Embryonic facial prominence (tissue), 1 donor: ENCODE results near the gene INO80D.
"Not testable (repeated sequence)": the region's sequence is repeated elsewhere in the genome, so short reads cannot be mapped to it uniquely, and the experiment has no call there.

Experiments
- DNase-seq: peaks from one replicate; pipeline ENCODE4 v3.0.0-alpha.2; 2016; ENCODE audit errors: extremely low spot score

INO80D gene

GRCh38 chr2:206085742-206086445 is at the start of gene INO80D:
Gene INO80D (minus strand): TSS chr2:206086174. CDS start chr2:206063016, 23,158 bp downstream.
- DNase-seq = peak; percentile 89

- DNase-seq = no peak
These were observed 41.7 kb upstream of the INO80D start for GRCh38 chr2:206127656-206128055.

- DNase-seq = no peak
These were observed 39.9 kb upstream of the INO80D start for GRCh38 chr2:206125901-206126300.

DNA sequence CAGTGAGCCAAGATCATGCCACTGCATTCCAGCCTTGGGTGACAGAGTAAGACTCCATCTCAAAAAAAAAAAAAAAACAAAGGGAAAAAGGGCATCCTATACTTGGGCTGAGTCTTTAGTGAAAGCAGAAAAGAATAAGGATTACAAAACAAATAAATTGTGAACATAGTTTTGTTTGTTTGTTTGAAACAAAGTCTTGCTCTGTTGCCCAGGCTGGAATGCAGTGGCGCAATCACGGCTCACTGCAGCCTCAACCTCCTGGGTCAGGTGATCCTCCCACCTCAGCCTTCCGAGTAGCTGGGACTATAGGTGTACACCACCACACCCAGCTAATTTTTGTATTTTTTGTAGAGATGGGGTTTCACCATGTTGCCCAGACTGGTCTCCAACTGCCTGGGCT is 36.6 kb upstream of the INO80D start:
- not testable (repeated sequence) for DNase-seq

GRCh38 chr2:206116278-206116677 is 30.3 kb upstream of the INO80D start:
- DNase-seq = no peak

DNA sequence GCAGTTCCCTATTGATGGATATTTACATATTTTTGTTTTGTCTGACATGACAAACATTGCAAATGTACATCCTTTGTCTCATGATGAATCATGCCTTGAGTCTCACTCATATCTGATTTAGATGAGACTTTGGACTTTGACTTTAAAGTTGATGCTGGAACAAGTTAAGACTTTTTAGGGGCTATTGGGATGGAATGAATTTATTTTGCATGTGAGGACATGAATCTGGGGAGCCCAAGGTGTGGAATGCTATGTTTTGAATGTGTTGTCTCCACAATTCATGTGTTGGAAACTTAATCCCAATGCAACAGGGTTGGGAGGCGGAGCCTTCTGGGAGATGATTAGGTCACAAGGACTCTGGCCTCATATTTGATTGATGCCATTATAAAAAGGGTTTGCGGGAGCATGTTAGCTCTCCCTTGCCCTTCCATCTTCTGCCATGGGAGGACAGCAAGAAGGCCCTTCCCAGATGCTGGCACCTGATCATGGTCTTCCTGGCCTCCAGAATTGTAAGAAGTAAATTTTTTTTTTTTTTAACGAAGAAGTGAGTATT is 29.1 kb upstream of the INO80D start:
- no peak for DNase-seq

GRCh38 chr2:206112846-206113547 is 27.0 kb upstream of the INO80D start:
- DNase-seq = no peak

- DNase-seq = no peak
These were observed 26.1 kb upstream of the INO80D start for GRCh38 chr2:206112108-206112507.

GRCh38 chr2:206108713-206109112 is 22.7 kb upstream of the INO80D start:
- DNase-seq = no peak

DNA sequence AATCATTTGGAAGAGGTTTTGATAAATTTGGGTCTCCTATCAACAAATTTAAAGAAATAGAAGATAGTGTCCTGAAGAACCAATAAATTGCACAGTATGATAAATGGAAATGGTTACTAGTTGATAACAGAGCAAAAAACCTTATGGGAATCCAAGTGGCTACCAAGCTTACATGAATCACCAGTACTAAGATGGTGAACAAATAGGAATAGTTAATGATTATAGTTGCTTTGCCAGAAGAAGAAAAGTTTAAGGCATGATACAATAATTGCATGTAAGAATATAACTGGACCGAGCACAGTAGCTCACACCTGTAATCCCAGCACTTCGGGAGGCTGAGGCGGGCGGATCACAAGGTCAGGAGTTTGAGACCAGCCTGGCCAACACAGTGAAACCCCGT is 19.6 kb upstream of the INO80D start:
- no peak for DNase-seq

GRCh38 chr2:206105038-206105437 is 19.1 kb upstream of the INO80D start:
- no peak for DNase-seq

DNA sequence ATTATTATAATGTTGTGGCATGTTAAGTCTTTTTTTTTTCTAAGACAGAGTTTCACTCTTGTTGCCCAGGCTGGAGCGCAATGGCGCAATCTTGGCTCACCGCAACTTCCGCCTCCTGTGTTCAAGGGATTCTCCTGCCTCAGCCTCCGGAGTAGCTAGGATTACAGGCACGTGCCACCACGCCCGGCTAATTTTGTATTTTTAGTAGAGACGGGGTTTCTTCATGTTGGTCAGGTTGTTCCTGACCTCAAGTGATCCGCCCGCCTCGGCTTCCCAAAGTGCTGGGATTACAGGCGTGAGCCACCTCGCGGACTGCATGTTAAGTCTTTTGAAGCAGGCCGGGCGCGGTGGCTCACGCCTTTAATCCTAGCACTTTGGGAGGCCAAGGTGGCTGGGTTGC is 12.9 kb upstream of the INO80D start:
- DNase-seq = not testable (repeated sequence)

- DNase-seq = no peak
These were observed 12.5 kb upstream of the INO80D start for GRCh38 chr2:206098471-206098870.

DNA sequence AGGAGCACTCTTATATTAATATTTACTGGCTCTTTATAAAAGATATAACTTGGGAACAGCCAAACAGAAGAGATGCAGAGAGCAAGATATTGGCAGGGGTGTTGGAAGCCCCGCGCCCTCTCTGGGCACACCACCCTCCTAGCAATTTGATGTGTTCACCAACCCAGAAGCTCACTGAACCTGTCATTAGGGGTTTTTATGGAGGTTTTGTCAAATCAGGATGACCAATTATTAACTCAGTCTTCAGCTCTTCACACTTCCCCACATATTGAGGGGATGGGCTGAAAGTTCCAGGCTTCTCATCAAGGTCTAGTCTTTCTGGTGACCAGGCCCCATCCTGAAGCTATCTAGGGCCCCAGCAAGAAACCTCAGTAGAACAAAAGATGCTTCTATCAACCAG is 10.9 kb upstream of the INO80D start:
- DNase-seq = no peak

- no peak for DNase-seq
These were observed 9.8 kb upstream of the INO80D start for GRCh38 chr2:206095536-206096332.

DNA sequence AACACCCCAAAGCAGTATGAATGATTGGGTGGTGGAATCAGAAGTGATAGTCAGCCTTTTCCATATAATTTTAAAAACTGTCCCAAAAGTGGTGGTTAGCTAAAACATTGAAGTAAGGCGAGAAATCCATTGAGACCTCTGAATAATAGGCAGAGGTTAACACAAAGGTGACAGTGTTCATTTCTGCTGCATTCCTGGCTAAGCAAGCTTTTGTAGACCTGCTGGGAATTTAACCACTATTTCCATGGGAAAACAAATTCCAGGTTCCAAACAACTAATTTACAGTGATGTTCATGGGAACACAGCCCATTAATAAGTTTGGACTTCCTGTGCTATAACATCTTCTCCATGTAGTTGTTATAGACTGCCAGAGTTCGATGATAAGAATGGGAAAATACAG is 6.3 kb upstream of the INO80D start:
- DNase-seq = no peak

GRCh38 chr2:206088248-206088647 is 2.3 kb upstream of the INO80D start:
- no peak for DNase-seq

DNA sequence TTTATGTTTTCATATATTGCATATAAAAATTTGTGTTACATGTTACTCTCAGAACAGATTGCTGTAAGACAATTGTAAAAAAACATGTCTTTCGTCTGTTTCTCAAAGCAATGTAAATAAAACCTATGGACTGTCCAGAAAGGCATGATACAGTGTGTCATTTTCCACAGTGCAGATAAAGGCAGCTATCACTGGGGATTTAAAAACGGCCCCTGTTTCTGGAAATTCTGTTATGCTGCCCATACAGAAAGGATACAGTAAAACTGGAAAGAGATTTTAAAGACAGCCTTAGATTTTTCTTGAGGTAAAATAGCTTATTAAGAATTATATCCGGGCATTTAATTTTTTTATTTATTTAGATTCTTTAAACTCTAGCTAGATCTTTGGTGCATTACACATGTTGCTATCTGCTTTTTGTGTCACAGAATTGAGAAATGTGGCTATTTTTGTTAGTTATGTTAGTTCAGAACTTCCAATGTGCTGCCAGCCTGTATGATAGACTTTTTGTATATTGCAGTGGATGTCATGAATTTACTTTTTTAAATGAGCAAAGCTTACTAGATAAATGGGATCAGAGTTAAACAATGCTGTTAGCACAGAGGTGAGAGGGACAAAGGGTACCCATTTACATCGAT is 859 bp upstream of the INO80D start:
- no peak for DNase-seq

- no peak for DNase-seq
These were observed 868 bp downstream of the INO80D start for GRCh38 chr2:206084870-206085741.

DNA sequence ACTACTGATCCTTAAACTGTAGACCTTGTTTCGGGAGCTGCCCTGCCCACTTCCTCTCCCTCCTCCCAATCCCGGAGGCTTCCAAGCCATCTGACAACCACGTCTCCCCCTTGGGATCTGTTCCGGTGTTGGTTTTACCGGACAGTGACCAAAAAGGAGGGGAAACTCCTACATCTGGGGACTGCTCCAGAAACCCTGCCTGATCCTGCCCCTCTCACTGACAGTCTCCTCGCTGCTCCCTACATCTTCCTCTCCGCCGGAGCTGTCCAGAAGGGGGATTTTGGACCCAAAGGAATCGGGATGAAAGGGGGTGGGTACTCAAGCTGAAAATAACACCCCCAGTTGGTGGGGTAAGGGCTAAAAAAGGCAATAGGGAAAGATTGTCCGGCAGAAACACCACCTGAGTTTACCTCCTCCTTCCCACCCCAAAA is 1.5 kb downstream of the INO80D start:
- no peak for DNase-seq
